Caki2 (cell line): Measurements from ENCODE around the gene CELSR1. TPM values are rescaled to one million over a fixed set of nuclear protein-coding genes. Genes with fewer than 3 reads are reported as not detected.

Experiments used
- DNase-seq: peaks from one replicate; pipeline ENCODE4 v3.0.0-alpha.2; 2015; ENCODE audit warnings: low read depth
- in situ Hi-C: cut with HindIII; loops from 2 replicates; pipeline ENCODE4 v1.10.0; 2016; ENCODE audit warnings: low sequenced_read_pairs, low pct_unique_long_range_greater_than_20kb, mixed read lengths
- total RNA-seq: library from RNA; depleted of rRNA; stranded (reverse); fragments of >200 nt; shearing (Covaris generic); gene quantifications from 2 replicates; pipeline ENCODE4 v1.2.3, GENCODE V29; 2014; ENCODE audit warnings: low replicate concordance

The CELSR1 gene
- total RNA-seq, 1 experiment from 2014 or later, result 98.7 TPM

DNA sequence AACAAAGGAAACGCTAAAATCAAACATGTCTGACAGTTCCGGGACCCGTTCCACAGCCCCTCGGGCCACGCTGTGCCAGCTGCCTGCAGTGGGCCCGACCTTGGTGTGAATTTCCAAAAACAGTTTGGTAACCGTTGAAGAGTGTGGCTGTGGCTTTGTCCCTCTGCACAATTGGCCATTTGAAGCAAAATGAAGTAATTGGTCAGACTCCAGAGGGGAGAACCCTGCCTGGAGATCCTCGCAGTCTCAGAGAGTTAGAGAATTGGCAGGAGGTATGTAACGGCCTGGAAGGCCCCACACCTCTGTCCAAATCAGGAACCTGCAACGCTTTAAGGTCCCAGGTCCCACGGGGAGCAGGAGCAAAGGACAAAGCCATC, 175.6 kb downstream of the CELSR1 start:
- in situ Hi-C loops, result no loop called here
- DNase-seq, result no peak

DNA sequence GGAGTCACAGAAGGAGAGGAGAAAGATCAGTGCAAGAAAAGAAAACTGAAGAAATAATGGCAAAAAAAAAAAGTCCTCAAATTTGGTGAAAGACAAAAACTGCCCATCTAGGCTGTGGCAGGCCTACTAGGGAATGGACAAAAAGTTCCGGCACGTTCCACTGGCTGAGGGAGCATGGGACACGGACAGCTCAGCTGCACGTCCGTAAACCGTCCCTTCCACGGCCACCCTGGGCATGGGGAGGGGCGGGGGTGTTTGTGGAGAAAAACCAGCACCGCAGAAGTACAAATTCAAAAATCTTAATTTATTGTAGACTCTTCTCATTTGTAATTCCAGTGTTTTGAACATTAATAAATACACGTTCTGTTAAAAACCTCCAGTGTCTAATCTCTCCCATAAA, 176.5 kb downstream of the CELSR1 start:
- in situ Hi-C loops, result no loop called here
- DNase-seq, result no peak

DNA sequence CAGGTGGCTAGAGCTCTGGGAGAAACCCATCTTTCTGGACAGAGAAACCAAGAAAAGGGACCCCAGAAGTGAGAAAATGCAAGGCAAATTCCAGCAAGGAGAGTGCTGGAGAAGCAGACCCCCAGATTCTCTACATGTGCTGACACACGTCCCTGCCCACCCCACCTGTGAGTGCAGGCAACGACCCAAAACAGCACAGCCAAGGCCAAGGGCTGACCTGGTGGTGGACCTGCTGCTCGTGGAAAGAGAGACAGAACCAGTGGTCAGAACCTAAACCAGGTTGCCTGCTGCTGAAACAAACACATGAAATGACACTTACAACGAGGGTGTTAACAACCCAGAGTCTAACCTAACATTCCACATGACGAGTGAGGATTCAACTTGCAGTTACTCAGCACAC, 177.3 kb downstream of the CELSR1 start:
- in situ Hi-C loops, result no loop called here
- DNase-seq, result no peak

DNA sequence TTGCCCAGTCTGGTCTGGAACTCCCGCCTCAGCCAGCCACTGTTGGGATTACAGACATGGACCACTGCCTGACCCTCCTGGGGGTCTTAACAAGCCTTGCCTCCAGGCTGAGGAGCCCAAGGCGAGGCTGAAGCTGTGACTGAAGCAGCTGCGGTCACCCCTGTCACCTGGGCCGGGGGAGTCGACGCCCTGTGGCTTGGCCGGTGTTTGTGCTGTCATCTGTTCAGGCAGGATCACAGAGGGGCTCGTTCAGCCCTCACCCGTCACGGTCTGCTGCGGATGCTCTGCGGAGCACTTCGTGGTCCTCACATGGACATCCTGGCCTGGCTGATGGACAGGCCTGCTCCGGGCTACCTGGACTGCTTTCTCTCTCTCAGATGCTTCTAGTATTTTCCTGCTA, 178.1 kb downstream of the CELSR1 start:
- in situ Hi-C loops, result no loop called here
- DNase-seq, result no peak

DNA sequence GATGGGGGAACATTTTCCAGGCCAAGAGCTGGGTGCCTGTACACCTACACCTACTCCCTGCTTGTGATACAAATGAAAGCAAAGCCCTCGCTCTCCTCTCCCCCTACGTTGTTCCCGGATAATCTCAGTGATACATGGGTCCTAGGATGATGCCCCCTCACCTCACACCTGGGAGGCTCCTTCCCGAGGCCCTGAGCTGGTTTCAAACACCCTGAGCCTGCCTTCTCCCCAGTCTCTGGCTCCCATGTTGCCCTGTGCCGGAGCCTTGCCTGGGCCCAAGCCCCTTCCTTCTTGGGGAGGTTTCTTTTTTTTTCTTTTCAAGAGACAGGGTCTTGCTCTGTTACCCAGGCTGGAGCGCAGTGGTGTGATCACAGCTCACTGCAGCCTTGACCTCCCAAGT, 178.7 kb downstream of the CELSR1 start:
- DNase-seq, result no peak
- in situ Hi-C loops, result no loop called here

DNA sequence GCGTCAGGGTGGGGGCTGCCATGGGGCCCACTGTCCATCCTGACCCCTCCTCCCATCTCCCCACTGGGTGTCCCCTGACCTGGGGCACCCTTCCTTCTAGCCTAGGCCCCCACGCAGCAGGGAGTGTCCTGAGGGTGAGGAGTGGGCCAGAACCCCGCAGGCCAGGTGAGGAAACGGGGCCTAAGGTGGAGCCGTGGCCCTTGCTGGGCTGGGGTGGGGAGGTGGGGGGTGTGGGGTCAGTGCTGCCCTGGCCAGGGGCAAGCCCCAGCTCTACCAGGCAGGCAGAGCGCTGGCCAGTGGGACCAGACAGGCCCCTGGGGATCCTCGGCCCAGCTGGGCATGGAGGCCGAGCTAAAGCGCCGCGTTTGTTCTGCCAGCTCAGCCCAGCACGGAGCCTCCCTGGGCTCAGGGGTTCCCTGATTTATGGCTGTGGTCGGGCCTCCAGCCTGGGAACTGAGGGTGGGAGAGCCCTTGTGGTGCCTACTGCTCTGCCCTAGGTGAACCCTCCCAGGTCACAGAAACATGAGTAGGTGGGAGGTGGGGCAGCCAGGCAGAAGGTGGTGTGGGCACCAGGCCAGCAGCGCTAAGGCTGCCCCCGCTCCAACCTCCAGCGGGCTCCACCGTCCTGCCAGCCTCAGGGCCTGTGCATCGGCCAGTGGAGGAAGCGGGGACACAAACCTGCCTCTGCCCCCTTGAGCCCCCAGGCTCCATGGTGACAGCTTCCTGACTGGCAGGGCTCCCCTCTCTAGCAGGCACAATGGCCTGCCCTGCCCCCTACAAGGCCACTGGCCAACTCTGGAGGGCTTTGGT, 179.5 kb downstream of the CELSR1 start:
- in situ Hi-C loops, result no loop called here
- no peak for DNase-seq

DNA sequence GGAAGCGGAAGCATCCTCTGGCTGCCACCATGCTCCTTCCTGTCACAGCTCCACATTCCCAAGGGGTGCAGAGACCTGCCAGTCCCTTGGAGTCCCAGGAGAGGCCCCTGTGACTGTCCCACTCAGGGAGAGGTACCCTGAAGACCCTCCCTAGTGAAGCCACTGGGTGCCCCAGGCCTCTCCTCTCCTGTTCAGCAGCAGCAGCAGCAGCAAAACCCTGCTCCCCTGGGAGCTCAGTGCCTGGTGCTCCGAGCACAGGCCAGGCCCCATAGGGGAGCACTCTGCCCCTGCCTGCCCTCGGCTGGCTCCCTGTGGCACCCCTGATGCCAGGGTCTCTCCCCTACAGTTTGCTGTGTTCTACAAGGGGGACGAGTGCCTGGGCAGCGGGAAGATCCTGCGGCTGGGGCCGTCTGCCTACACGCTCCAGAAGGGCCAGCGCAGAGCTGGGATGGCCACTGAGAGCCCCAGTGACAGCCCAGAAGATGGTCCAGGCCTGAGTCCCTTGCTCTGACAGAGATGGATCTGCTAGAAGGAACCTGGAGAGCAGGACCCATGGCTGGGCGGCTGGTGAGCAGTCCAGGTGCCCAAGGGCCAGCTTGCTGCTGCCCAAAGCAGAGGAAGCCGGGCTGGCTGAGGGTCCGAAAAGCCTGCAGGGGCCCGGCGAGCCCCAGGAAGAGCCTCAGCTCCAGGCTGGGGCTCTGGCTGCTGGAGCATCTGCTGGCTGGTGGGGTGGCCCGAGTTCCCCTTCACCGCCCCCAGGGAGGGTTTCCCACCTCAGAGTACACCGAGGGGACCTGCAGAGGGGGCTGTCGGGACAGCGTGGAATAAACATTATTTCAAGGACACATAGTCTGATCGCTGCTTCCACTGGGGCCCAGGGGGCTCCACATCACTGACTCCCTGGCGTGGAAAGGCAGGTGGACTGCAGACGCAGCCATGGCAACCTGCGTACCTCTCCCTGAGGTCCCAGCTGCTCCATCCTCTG, 180.6 kb downstream of the CELSR1 start:
- in situ Hi-C loops, result no loop called here
- no peak for DNase-seq

DNA sequence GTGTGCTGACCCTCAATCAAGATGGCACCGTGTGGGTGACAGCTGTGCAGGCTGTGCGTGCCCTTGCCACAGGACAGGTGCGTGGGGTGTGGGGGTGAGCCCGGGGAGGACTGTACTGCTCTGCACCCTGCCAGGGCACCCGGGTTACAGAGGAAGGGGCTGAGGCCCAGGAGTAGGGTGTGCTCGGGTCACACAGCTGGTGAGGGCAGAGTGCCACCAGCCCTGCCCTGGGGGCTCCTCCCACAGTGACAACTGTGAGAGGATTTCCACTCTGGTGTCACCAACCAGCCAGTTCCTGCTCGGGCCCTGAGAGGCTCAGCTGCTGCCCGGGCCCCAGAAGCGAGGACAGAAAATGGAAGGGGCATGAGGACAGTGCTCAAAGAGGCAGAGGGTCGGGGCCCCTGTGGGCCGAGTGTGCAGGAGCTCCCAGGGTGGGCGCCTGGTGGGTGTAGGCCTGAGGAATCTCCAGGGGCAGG, 181.4 kb downstream of the CELSR1 start:
- in situ Hi-C loops, result no loop called here
- no peak for DNase-seq

DNA sequence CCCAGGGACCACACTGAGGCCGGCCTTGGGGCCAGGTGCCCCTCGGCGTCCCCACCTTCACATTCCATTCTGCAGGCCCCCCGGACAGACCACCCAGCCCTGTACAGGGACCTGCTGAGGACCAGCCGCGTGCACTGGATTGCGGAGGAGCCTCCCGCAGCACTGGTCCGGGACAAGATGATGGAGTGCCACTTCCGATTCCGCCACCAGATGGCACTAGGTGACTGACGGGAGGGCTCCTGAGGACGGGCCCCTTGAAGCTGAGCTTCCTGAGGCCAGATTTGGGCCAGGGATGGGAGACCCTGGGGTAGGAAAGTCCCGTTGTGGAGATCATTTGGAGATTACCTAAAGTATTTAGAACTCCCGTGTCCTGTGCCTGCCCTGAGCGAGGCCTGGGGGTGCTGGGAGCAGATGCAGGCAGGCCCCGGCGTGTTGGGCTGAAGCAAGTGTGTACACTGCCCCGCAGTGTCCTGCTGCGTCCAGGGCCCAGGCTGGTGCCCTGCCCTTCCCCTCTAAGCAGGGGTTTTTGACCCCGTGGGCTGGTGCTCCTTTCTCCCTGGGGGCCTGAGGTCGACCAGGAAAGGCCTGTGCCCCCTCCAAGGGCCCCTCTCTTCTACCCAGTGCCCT, 181.9 kb downstream of the CELSR1 start:
- DNase-seq, result peak; percentile 74
- in situ Hi-C loops, result no loop called here

DNA sequence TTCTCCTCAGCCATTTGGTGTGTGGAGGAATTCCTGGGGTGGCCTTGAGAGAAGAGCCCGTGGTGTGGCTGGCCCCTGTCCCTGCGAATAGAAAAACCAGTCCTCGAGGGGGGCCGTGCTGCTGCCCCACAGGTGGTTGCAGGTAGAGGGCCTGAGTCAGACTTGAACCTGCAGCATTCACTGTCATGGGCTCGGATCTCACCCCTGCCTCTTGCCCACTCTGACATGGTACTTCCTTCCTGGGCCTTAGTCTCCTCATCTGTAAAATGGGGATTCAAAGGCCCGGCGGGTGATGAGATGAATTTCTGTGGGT, 182.5 kb downstream of the CELSR1 start:
- in situ Hi-C loops, result no loop called here
- DNase-seq, result no peak

DNA sequence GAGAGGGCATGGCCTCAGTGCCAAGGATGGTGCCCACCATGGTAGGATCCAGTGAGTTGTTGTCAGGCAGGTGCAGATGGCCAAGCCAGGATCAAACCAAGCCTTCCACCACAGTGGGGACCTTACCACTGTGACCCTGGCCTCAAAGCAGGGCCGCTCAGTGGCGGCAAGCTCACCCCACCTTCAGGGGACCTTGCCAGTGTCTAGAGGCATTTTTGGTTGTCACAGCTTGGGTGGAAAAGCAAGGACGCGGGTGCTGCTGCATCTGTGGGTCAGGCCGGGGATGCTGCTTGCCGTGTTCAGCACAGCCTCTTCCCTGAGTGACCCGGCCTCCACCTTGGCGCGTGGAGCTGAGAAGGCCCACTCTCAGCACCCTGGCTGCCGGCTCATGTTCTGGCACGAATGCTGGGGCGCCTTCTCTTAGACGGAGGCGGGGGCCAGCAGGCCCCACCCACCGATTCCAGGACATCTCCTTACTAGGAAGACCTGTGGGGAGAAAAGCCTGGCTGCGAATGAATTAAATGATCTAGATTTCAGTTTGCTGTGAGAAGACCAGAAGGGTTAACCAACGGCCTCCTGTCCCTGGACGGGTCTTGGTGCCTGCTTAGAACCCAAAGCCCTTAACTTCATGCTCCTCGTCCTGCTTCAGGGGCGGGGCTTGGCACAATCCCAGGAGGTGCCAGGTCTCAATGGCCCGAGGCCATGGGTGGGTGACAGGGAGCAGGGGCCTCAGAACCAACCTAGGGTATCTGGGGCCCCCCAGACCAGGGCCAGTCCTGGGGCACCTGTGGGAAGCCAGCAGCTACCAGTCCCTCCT, 183.0 kb downstream of the CELSR1 start:
- in situ Hi-C loops, result no loop called here
- DNase-seq, result no peak

DNA sequence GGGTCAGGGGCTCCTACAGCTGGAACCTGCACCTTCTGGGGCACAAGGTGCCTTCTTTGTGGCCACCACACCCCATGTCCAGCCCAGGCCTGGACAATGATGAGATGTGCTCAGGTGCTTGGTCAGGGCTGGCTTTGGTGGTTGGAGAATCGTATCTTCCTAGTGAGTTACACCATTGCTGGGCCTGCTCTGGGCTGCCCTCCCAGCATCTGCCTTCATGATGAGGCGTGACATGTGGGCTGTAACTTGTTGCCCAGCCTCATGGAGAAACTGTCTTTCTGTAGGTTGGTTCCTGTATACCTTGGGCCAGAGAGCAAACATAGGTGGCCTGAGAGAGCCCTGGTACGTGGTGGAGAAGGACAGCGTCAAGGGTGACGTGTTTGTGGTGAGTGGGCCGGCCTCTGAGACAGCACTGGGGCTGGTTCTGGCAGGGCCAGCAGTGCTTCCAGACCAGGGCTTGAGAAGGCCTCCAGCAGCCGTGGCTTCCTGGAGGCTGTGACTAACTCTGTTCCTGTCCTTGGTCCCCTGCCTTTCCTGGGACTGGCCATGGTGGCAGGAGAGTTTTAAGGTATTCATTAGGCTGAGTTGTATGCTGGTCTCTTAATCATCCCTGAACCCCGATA, 183.8 kb downstream of the CELSR1 start:
- in situ Hi-C loops, result no loop called here

DNA sequence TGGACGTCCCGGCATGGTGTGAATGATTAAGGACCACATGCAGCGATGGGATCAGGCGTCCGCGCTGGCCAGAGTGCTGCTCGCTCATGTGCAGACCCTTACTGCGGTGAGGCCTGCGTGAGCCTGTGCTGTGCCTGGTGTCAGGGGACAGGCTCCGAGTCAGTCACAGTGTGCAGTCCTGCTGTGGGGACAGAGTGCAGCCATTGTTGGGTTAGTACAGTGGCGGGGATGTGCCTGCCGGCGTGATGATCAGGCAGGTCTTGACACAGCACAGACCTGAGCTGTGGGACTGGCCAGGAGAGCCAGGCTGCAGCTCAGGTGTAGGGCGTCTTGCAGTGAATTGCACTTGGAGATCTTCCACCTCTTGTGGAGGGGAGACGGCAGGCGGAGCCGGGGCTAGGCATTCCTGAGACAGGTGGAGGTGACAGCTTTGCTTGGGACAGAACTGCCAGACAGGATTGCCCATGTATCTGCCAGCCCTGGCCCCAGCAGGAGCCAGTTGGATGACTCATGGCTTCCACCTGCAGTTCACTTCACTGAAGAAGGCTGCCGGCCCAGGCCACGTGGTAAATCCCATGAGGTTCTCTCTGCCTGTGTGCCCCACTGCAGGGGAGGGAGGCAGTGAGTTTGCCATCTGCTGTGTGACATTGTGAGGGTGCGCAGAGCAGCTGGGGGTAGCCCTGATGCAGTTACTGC, 184.6 kb downstream of the CELSR1 start:
- DNase-seq, result peak; percentile 73
- in situ Hi-C loops, result no loop called here

More for the DNA sequence above, 183.8 kb downstream of the CELSR1 start:
- DNase-seq, result no peak

DNA sequence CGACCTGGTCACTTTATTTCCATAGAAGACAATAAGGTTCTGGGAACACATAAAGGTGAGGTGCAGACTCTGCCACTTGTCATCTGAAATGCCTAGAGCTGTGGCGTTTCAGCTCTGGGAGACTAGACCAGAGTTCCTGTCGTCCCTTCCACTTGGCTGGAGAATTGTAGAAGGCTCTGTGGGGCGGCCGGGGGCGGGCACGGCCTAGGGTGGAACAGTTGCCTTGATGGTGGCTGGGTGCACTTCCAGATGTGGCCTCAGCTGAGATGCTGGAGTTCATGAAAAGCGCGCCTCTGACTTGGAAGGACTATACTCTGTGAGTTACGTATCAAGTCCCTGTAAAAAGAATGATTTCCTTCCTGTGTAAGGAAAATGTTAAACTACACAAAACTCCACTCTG, 185.1 kb downstream of the CELSR1 start:
- in situ Hi-C loops, result no loop called here

DNA sequence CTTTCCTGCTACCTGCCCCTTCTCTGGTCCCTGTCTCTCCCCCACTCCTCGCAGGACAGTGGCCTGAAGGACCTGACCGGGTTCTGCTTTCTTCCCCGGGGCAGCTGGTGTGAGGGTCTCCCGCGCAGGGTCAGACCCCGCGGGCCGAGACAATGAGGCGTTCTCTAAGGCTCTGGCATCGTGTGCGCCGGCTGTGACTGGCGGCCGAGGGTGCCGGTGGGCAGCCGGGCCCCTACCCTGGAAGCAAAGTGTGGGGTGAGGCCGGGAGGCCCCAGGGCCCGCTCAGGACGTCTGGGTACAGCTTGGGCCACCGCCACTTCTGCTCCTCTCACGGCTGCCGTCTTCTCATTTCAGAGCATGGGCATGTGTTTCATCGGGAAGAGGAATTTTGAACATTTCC, 185.7 kb downstream of the CELSR1 start:
- in situ Hi-C loops, result no loop called here

More for the DNA sequence above, 185.1 kb downstream of the CELSR1 start:
- no peak for DNase-seq

DNA sequence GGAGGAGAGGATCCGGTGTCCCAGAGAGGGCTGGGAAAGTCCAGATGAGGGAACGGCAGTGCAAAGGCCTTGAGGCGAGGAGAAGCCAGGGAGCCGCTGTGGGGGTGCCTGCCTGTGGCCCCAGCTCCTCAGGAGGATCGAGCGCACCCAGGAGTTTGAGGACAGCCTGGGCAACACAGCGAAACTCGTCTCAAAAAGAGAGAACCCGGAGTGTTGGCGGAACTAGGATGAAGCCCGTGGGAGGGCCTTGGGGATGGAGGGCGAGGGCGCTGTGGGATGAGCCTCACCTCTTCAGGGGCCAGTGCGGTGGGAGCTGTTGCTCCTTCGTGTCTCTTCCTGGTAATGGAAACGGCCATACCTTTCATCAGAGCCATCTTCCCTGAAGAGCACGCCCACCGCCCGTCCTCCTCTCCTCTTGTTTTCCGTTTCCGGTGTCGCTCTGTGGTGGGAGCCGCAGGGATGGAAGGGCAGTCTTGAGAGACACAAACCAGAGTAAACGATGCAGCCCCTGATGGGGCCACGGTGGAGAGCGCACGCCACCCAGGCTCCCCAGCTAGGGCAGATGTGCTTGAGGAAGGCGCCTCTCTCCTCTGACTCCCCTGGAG, 186.2 kb downstream of the CELSR1 start:
- in situ Hi-C loops, result no loop called here
- DNase-seq, result no peak

More for the DNA sequence above, 185.7 kb downstream of the CELSR1 start:
- DNase-seq, result no peak

DNA sequence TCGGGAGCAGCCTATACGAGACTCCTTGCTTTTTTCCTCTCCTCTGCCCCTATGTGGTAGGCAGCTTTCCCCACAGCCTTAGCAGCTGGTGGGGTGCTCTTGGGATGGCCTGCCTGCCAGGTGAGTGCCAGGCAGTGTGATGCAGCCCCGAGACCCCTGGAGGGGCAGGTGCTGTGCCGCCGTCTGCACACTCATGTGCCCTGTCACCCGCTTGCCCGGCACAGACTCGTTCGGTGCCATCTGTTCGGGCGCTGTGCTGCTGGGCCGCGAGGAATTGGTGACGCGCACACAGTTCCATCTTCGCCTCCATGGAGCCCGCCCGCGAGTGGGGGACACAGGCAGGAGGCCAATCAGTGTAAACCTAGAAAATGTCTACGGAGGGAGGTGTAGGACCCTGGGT, 186.8 kb downstream of the CELSR1 start:
- in situ Hi-C loops, result no loop called here
- DNase-seq, result no peak
